HG02852 (cell line): ENCODE data around the gene DSCAML1.

Experiments
- ATAC-seq: cut with Tn5 transposase; IDR thresholded peaks from one replicate; pipeline ENCODE4 v1.9.1; 2021; ENCODE audit warnings: mild to moderate bottlenecking, moderate library complexity; ENCODE audit not compliant: unreplicated experiment

DSCAML1 gene

DNA sequence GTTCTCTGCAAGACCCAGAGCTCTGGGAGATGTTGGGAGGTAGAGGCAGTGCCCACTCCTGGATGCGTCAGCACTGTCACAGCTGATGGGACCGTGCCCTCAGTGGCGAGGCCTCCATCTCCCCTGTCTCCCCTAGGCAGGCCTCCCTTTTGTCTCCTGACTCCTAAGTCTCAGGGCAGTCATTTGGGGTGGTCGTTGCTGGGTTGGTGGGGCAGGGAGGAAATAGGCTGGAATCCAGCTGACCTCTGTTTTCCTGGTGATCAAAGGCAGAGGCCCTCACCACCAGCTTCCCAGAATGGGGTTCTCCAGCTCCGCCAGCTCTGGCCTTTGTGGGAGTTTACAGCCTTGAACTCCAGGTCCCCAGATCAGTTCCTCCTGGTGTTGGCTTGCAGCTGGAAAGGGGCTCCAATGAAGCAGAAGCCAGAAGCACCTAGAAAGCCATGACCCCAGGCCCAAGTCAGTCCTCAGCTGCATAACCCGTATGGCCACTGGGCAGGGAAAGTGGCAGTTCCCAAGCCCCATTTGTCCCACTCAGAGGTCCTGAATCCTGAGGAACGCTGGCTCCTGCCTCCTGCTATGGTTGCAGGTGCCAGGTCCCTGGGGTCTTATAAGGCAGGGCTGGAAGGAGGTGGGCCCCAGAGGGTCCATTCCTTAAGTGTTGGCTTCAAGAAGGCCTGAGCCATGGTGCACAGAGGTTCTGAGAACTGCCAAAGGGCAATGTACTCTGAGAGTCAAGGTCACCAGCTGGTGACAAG, 34.8 kb upstream of the DSCAML1 start:
- ATAC-seq, result no peak

- ATAC-seq, result no peak
These were observed 33.8 kb upstream of the DSCAML1 start for GRCh38 chr11:117830674-117831351.

- ATAC-seq, result no peak
These were observed 33.1 kb upstream of the DSCAML1 start for GRCh38 chr11:117830072-117830471.

- ATAC-seq, result no peak
These were observed 32.3 kb upstream of the DSCAML1 start for GRCh38 chr11:117829369-117829725.

- ATAC-seq, result no peak
These were observed 31.8 kb upstream of the DSCAML1 start for GRCh38 chr11:117828611-117829368.

DNA sequence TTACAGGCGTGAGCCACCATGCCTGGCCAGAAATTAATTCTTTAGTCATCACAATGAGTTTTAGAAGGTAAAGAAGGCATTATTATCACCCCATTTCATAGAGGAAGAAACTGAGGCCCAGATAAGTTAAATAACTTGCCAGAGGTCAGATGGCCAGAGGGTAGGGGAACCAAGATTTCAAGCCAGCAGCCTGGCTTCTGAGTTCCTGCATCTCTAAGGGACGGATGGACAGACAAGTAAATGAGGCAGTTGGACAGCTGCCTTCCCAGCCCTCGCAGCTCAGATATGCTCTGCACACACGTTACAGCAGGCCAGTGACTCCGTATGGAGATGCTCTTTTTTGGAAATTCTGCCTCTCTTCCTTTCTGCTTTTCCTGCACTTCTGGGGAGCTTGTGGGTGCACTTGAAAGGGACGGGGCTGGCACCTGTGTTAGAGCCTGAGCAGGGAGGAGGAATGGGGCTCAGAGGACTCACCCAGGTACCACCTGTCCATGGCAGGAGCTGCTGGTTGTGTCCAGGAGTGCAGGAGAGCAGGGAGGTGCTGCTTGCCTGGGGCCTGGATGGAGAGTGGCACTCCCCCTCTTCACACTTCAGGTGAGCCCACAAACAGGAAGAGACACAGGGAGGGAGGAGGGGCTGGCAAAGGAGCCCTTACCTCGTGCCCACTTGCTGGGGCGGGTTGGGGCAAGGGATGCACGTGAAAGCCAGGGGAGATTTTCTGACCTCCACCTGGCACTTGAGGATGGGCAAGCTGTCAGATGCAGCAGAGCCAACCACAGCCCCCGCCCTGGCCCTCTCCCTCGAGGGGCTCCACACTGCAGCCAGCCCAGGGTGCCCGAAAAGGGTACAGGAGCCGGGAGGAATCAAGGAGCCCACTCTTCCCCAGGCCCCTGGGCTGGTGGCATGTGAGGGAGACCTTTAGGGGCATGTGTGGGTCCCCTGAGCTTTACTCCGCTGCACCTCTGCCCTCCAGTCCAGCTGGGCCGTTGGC, 30.8 kb upstream of the DSCAML1 start:
- ATAC-seq, result no peak

- no peak for ATAC-seq
These were observed 29.8 kb upstream of the DSCAML1 start for GRCh38 chr11:117826832-117827231.

DNA sequence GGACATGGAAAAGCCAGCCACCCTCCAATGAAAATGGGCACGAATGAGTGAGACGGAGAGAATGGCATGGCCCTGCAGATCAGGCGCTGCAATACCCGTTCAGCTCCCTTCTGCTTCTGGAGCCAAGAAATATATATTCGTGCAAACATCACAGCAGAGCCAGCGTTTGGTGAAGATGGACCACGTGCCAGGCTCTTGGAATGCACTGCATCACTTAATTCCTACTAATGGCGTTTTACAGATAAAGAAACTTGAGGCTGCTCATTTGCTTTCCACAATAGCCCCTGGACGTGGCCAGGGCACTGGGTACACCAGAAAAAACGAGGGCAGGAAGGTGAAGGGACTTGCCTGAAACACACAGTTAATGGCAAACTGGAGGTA, 29.2 kb upstream of the DSCAML1 start:
- no peak for ATAC-seq

- ATAC-seq, result no peak
These were observed 28.6 kb upstream of the DSCAML1 start for GRCh38 chr11:117825538-117826189.

GRCh38 chr11:117824571-117825537, 27.8 kb upstream of the DSCAML1 start, which contains the start of gene FXYD2:
TSS of gene FXYD2 (minus strand) at chr11:117824744. CDS start at chr11:117824678, 66 bp downstream.
- ATAC-seq, result no peak

GRCh38 chr11:117823946-117824420, 27.0 kb upstream of the DSCAML1 start:
- no peak for ATAC-seq

- no peak for ATAC-seq
These were observed 26.4 kb upstream of the DSCAML1 start for GRCh38 chr11:117823294-117823945.

DNA sequence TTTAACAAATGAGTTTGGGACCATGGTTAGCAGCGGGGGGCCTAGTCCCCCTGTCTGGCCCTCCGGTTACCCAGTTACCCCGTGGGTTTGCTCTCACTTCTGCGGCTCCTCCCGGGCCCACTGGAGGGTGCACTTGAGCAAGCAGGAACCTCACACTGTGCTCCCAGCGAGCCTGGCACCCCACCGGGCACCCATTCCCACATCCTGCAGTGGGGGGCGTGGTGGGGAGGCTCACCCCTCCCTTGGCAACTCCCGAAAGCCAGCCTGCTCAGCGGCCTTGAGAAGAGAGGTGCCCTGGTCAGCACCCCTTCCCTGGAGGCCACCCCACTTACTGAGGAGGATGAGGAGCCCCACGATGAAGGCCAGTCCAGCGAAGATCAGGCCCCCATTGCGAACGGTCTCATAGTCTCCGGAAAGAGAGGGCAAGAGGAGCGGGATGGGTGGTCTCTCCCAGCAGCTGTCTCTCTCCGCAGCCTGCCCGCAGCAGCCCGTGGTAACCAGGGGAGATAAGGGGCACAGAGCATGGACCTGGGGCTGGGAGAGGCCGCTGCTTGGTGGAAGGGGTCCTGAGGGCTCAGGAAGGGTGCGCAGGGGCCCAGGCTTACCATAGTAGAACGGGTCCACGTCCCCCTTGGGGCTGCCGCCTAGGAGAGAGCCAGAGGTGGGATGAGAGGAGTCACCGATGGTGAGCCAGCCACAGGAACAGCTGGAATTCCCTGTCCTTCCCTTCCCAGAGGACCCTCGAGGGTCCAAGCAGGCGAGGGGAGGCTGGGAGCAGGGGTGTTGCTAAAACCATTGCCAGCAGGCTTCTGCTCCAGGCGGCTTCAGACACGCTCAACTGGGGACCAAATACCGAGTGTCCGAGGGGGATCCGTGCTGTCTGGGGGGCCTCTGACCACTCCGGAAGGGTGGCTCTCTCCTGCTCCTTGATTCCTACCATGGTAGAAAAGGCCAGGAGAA, 25.3 kb upstream of the DSCAML1 start:
- no peak for ATAC-seq

DNA sequence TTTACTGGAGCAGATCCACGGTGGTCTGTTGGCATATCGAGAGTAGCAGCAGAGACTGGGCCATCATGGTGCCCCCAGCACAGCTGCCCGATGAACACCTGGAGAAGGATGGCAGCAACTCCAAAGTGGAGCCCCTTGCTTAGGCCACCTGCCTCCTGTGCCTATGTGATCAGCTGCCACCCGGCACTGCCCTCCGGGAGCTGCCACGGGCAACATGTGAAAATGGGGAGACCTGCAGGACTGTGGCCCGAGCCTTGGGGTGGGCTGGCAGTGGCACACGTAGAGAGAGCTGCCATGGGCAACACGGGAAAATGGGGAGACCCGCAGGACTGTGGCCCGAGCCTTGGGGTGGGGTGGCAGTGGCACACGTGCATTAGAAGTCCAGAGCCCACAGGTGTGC, 24.4 kb upstream of the DSCAML1 start:
- no peak for ATAC-seq

- no peak for ATAC-seq
These were observed 23.5 kb upstream of the DSCAML1 start for GRCh38 chr11:117820516-117820915.

GRCh38 chr11:117820071-117820470, 23.1 kb upstream of the DSCAML1 start:
- ATAC-seq, result no peak
